RWPE2 (cell line): ENCODE data around the gene OR2T6.
"Not testable (repeated sequence)": the region's sequence is repeated elsewhere in the genome, so short reads cannot be mapped to it uniquely, and the experiment has no call there.

Experiments used
- ATAC-seq: fragments of 200-7000 bp; cut with Tn5 transposase; 3 replicates; pipeline ENCODE4 v1.9.1; 2021; ENCODE audit warnings: low read depth
- DNase-seq: peaks from one replicate; pipeline ENCODE4 v3.0.0-alpha.2; 2020; ENCODE audit warnings: low spot score
- H3K27ac ChIP-seq: fragments of 450-650 bp; 2 replicates; pipeline ENCODE4 v1.5.1; 2017; ENCODE audit warnings: mild to moderate bottlenecking; ENCODE audit not compliant: poor library complexity, severe bottlenecking
- H3K27me3 ChIP-seq: fragments of 250-450 bp; sonication (Bioruptor Pico); 2 replicates; pipeline ENCODE4 v1.5.1; 2021; ENCODE audit warnings: mild to moderate bottlenecking, moderate library complexity; ENCODE audit not compliant: insufficient read depth, poor library complexity, severe bottlenecking
- H3K36me3 ChIP-seq: fragments of 250-450 bp; sonication (Bioruptor Pico); 2 replicates; pipeline ENCODE4 v1.5.1; 2020; ENCODE audit warnings: low read depth, mild to moderate bottlenecking, moderate library complexity
- H3K4me1 ChIP-seq: fragments of 250-450 bp; sonication (Bioruptor Pico); 2 replicates; pipeline ENCODE4 v1.5.1; 2021; ENCODE audit warnings: mild to moderate bottlenecking, moderate library complexity; ENCODE audit not compliant: insufficient read depth, poor library complexity, severe bottlenecking
- H3K4me3 ChIP-seq: fragments of 250-450 bp; sonication (Bioruptor Pico); 2 replicates; pipeline ENCODE4 v1.5.1; 2021; ENCODE audit warnings: mild to moderate bottlenecking, moderate library complexity; ENCODE audit not compliant: severe bottlenecking
- H3K9me3 ChIP-seq: fragments of 250-450 bp; sonication (Bioruptor Pico); 2 replicates; pipeline ENCODE4 v1.5.1; 2021; ENCODE audit warnings: mild to moderate bottlenecking, moderate library complexity; ENCODE audit not compliant: severe bottlenecking
- TF ChIP-seq, protein P1 (sequence below): fragments of 450-650 bp; IDR thresholded peaks from one replicate; pipeline ENCODE4 v1.5.1; 2017; ENCODE audit warnings: mild to moderate bottlenecking, moderate library complexity; ENCODE audit not compliant: poor library complexity, severe bottlenecking

Gene OR2T6

DNA sequence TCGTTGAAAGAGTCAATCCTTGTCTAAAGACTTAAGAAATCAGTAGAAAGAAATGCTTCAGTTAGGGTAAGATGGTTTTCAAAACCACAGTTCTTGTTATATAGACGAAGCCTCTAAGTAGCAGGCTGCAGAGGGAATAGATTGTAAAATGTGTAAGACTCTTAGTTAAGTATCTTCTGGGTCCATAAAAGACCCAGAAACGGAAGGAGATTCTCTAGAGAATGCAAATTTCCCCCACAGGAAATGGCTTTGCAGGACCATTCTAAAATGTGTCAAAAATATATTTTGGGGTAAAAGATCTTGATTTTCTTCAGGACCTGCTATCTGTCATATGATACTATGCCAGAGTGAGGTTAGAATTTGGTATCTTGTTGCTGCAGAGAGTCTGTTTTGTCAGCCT is 40.7 kb downstream of the OR2T6 start:
- Histone ChIP-seq H3K27ac (no peak overlapping the region), H3K27me3 (no peaks in the 10 kb centered on the region), H3K9me3 (no peaks in the 10 kb centered on the region), H3K4me1 (no peaks in the 10 kb centered on the region), H3K4me3 (no peak overlapping the region), H3K36me3 (no peaks in the 10 kb centered on the region)
- no peak for ATAC-seq
- no peak for DNase-seq
- TF ChIP-seq, protein P1, sequence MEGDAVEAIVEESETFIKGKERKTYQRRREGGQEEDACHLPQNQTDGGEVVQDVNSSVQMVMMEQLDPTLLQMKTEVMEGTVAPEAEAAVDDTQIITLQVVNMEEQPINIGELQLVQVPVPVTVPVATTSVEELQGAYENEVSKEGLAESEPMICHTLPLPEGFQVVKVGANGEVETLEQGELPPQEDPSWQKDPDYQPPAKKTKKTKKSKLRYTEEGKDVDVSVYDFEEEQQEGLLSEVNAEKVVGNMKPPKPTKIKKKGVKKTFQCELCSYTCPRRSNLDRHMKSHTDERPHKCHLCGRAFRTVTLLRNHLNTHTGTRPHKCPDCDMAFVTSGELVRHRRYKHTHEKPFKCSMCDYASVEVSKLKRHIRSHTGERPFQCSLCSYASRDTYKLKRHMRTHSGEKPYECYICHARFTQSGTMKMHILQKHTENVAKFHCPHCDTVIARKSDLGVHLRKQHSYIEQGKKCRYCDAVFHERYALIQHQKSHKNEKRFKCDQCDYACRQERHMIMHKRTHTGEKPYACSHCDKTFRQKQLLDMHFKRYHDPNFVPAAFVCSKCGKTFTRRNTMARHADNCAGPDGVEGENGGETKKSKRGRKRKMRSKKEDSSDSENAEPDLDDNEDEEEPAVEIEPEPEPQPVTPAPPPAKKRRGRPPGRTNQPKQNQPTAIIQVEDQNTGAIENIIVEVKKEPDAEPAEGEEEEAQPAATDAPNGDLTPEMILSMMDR, result no peak

- Histone ChIP-seq H3K4me1 (no peaks in the 10 kb centered on the region), H3K9me3 (no peaks in the 10 kb centered on the region), H3K4me3 (no peak overlapping the region), H3K27me3 (no peaks in the 10 kb centered on the region), H3K27ac (no peak overlapping the region), H3K36me3 (no peaks in the 10 kb centered on the region)
- TF ChIP-seq, protein P1, result no peak
- ATAC-seq (no peak), DNase-seq (no peak)
These were observed 42.3 kb downstream of the OR2T6 start for GRCh38 chr1:248417854-248418253.

- TF ChIP-seq, protein P1, result no peak
- H3K27me3 ChIP-seq, result no peaks in the 10 kb centered on the region
- no peak for ATAC-seq
- no peaks in the 10 kb centered on the region for H3K36me3 ChIP-seq
- no peaks in the 10 kb centered on the region for H3K9me3 ChIP-seq
- no peak overlapping the region for H3K4me3 ChIP-seq
- DNase-seq, result no peak
- H3K27ac ChIP-seq, result no peak overlapping the region
- H3K4me1 ChIP-seq, result no peaks in the 10 kb centered on the region
These were observed 45.8 kb downstream of the OR2T6 start for GRCh38 chr1:248421384-248421783.

DNA sequence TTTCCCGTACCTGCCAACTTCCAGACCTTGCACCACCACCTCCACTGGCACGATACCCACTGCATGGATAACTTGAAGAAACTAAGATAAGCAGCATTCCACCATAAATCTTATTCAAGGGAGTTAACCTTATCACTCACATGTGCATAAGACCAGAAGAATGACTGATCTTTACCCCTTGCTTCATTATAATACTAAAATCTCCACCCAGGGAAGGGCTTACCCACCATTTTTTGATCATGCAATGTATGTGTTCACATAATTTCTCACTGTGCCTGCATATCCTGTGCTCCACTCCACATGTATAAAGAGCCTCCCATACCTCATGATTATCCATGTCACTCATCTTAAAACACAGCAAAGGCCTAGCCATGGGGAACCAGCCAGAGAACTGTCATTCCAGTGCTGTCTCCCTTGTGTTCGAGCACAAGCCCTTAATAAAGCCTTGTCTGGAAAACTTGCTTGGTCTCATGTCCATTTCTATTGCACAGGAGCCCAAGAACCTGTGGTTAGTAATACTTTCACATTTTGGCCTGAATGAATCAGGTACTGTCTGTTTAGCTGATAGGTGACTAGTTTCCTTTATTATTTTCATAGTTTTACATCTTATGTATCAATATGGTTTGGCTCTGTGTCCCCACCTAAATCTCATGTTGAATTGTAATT is 52.1 kb downstream of the OR2T6 start:
- H3K27me3 ChIP-seq, H3K27ac ChIP-seq, ATAC-seq, H3K4me3 ChIP-seq, H3K36me3 ChIP-seq, DNase-seq, H3K9me3 ChIP-seq, H3K4me1 ChIP-seq: not testable (repeated sequence)

DNA sequence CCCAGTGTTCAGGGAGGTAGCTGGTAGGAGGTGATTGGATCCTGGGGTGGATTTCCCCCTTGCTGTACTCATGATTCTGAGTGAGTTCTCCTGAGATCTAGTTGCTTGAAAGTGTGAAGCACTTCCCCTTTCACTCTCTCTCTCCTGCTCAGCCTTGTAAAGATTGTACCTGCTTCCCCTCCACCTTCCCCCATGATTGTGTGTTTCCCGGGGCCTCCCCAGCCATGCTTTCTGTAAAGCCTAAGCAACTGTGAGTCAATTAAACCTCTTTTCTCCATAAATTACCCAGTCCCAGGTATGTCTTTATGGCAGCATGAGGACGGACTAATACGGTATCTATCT is 52.6 kb downstream of the OR2T6 start:
- not testable (repeated sequence) for H3K27ac ChIP-seq, H3K36me3 ChIP-seq, ATAC-seq, H3K27me3 ChIP-seq, H3K4me3 ChIP-seq, H3K9me3 ChIP-seq, DNase-seq, H3K4me1 ChIP-seq

- not testable (repeated sequence) for ATAC-seq, H3K4me3 ChIP-seq, DNase-seq, H3K27me3 ChIP-seq, H3K9me3 ChIP-seq, H3K27ac ChIP-seq, H3K4me1 ChIP-seq, H3K36me3 ChIP-seq
These were observed 56.1 kb downstream of the OR2T6 start for GRCh38 chr1:248431683-248432082.

DNA sequence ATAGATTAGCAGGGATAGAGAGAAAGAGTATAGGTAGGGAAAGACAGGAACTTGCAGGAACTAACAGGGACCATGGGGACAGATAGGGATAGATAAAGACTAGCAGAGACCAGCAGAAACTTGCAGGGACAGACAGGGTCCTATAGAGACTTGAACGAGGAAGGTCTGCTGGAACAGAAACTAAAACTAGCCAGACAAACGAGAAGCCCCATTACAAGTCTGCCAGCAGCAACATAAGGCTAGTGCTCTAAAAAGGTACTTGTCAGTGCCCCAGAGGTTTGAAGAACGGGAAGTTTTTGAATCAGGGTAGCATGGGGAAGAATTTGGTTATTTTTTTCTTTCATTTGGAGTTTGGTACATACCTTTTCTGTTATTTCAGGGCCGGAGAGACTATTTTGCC is 56.7 kb downstream of the OR2T6 start:
- H3K4me3 ChIP-seq, DNase-seq, ATAC-seq, H3K36me3 ChIP-seq, H3K4me1 ChIP-seq, H3K9me3 ChIP-seq, H3K27me3 ChIP-seq, H3K27ac ChIP-seq: not testable (repeated sequence)

GRCh38 chr1:248433811-248434415 is 58.4 kb downstream of the OR2T6 start:
- not testable (repeated sequence) for H3K36me3 ChIP-seq, H3K27me3 ChIP-seq, H3K4me3 ChIP-seq, DNase-seq, H3K27ac ChIP-seq, H3K9me3 ChIP-seq, ATAC-seq, H3K4me1 ChIP-seq

DNA sequence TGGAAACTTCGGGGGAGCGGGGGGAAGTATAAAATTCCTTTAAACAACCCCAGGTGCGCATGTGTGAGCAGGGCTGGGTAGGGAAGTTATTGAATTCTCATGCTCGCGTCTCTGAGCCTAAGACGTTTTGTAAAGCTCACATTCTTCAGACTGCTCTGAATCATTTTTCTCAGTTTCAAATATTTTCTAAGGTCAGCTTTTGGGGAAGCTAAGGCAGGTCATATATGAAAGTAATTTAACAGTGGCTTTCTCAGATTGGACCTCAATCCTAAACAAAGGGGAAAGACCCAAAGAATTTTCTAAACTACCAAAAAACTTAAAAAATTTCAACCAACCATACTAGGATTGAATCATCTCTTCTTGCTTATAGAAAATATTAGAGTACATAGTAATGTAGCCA is 59.4 kb downstream of the OR2T6 start:
- H3K4me3 ChIP-seq, H3K36me3 ChIP-seq, H3K9me3 ChIP-seq, H3K27me3 ChIP-seq, H3K27ac ChIP-seq, H3K4me1 ChIP-seq, DNase-seq, ATAC-seq: not testable (repeated sequence)
